IPS-18c (cell line): ENCODE data around the gene TMEM178B.
"Not testable (repeated sequence)": the region's sequence is repeated elsewhere in the genome, so short reads cannot be mapped to it uniquely, and the experiment has no call there.

Experiments used
- H3K4me3 ChIP-seq: 2 replicates; pipeline ENCODE4 v1.7.0; 2013; ENCODE audit warnings: low read depth, mild to moderate bottlenecking, low read length, moderate library complexity; ENCODE audit not compliant: insufficient read depth
- H3K9me3 ChIP-seq: one replicate; pipeline ENCODE4 v1.6.1; 2013; ENCODE audit warnings: mild to moderate bottlenecking, low read length, moderate library complexity; ENCODE audit not compliant: control insufficient read depth, insufficient read depth

The TMEM178B gene

DNA sequence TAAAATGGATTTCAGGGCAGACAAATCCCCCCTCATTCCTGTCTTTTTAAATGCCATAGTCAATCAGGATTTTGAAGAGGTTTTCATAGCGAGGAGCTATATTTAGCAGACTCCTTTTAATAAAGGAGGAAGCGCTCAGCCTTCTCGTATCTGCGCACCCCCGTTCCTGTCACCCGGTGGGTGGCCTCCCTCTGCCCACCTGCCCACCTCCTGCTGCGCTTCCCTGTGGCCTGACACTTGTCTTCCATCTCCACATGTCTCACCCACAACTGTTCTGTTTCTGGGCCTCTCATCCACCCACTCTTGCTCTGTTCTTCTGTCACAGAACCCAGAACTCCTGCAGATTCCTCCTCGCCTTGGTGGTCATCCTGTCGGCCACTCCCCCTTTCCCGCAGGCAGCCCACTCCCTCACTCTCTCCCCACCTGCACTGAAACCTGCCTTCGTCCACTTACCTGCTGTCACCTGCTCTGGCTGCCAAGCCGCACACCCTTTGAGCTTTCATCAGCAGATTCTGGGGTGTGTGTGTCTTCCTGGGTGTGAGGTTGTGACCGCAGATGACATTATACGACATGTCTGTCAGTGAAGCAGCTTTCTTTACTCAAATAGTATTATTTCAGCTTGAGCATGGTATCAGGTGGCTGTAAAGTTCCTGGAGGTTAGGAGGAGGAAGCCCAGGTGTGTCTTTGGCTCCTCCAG is 313.8 kb downstream of the TMEM178B start:
- no peaks in the 10 kb centered on the region for H3K9me3 ChIP-seq
- H3K4me3 ChIP-seq, result no peak overlapping the region

DNA sequence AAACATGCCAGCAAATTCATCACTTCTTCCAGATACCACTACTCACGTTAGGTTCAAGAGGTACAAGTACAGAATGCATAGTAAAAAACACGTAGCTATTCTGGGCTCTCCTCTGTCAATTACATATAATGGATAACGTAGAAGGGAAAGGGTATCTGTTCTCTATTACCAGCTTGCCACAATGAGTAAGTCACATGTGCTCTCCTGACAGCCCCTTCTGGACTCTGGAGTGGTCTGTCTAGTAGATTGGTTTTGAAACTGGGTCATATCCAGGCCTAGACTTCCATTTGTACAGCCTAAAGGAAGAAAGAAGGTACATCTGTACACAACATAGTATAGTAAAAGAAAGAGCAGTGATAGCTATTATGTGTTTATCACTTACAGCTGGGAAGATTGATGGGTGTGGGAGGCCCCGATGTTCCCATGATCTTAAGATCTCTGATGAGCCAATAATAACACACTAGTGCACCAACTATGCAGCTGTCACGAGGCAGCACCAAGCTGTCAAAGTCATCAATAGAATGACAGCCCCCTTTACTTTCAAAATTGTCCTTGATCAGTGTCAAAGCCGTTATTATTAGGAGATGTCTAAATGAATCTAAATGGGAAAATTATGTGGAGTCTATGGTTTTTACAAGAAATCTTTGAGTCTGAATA is 315.4 kb downstream of the TMEM178B start:
- no peak overlapping the region for H3K4me3 ChIP-seq
- no peaks in the 10 kb centered on the region for H3K9me3 ChIP-seq

DNA sequence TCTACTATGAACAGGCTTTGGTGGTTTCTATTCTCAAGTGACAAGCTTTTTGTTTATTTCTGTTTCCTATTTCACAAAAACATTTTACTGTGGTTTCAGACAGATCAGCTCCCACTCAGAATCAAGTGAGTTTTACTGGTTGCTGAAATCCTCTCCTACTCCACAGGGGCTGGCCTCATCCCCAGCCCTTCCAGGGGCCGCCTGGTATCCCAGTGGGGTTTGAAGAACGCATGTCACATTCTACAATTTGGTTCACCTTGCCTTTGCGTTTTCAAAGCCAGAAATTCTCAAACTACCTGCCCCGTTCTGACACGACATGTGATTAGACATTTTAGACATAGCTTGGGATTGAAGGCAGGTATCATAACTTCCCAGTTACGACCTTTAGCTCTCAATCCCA is 316.5 kb downstream of the TMEM178B start:
- H3K4me3 ChIP-seq, result no peak overlapping the region
- no peaks in the 10 kb centered on the region for H3K9me3 ChIP-seq

DNA sequence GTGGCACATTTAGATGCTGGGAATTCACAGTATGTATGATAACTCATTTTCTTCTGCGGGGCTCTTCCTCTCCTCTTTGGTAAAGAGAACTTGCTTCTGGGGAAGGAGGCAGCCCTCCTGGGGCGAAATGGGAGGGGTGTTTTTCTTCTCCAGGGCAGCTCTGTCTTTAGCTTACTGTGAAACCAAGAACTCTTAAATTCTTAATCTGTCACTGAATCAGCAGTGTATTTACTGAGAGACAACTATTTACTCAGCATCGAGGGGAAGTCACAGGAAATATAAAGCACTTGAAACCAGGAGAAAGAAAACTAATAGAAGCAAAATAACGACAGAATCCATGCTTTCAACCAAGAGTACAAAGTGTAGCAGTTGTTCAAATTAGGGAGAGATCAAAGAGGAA is 319.2 kb downstream of the TMEM178B start:
- no peak overlapping the region for H3K4me3 ChIP-seq

DNA sequence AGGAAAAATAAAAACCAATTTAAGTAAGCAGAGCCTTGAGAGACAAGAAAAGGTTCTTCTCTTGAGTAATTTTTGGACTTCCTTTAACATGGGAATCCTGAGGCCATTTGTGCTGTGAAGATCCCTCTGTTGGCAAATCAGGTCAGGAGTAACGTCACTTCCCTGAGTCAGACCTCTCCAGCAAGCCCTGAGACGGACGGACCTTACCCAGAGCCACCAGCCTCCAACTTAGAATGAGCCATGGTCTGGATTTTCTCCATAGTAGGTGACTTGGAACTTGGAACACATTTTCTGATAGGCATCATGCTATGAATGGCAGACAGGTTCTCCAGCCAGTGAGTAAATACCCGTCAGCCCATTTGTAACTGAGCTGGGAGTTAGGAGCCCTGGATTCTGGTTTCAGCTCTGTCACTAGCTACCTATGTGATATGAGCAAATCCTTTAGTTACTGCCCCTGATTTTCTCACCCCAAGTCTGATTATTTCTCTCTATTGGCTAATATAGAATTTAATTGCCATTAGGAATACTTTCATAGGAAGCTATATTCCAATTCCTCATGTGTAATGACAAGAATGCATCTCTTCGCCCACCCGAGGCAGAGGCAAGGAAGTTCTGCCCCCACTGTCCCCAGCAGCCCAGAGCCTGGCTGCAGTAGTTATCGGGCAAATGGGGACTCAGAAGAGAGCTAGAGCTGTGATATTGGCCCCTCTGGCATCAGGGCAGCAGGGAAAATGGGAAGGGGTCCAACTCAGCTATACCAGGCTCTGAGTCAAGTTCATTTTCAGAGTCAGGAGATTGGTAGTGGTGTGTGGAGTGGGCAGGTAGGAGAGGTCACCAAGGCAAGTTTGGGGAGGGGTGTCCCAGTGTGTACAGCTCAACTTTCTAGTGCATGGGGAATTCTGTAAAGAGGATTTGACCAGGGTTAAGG is 323.6 kb downstream of the TMEM178B start:
- no peak overlapping the region for H3K4me3 ChIP-seq
- H3K9me3 ChIP-seq, result no peaks in the 10 kb centered on the region

More for the DNA sequence above, 319.2 kb downstream of the TMEM178B start:
- H3K9me3 ChIP-seq, result no peaks in the 10 kb centered on the region

DNA sequence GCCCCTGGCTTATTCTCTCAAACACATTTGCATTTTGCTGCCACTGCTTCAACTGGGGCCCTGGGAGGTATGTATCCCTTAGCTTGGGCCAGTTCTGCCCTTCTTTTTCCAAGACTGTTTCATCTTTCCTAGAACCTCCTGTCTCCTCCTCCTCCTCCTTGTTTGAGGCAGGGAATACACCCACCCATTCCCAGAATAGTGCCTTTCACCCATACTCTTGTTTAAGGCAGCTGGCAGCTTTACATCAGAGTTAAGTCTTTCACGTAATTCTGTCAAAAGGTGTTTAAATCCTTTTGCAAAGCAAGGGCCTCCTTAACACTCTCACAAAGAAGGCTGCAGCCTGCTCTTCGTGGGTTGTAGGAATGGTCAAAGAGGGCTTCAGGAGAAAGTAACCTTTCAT is 326.5 kb downstream of the TMEM178B start:
- no peak overlapping the region for H3K4me3 ChIP-seq
- H3K9me3 ChIP-seq, result no peaks in the 10 kb centered on the region

DNA sequence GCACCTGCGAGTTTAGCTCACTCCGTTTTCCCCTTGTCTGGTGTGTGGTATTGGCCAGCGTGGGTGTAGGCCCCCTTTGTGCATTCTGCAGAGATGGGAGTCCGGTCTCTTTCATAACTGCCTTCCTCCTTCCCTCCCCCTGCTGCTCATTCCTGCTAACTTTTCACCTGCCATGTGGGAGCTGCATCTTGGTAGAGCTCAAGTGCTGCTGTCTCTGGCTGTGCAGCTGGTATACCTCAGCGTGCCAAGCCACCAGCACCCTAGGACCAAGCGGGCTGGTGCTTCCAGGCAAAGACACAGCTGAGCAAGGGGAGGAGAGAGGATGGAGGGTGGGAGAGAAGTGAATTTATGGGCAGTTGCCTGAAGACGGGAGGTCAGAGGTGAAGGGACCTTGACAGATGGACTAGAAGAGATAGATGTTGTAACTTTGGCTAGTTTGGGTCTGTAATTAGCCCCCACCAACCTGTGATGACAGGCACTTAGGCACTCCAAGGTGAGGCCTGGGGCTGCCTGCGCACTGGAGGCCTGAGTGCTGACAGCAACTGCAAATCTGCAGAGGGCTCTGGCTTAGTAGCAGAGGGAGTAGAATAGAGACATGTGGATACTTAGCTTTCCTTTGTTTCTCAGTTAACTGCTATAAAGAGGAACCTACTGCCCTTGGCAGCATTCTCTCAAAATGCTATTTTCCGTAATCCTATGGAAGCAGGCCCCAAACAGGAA is 328.6 kb downstream of the TMEM178B start:
- Histone ChIP-seq H3K4me3 (no peak overlapping the region), H3K9me3 (no peaks in the 10 kb centered on the region)

DNA sequence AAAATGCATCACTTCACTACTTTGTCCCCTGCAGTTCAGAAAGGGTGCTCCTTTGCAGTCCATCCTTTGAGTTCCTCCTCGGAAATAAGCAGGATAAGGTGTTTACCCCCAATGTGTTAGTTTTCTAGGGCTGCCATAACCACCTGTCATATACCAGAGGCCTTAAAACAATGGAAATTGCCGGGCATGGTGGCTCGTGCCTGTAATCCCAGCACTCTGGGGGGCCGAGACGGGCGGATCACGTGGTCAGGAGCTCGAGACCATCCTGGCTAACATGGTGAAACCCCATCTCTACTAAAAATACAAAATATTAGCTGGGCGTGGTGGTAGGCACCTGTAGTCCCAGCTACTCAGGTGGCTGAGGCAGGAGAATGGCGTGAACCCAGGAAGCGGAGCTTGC is 330.0 kb downstream of the TMEM178B start:
- not testable (repeated sequence) for H3K4me3 ChIP-seq, H3K9me3 ChIP-seq

DNA sequence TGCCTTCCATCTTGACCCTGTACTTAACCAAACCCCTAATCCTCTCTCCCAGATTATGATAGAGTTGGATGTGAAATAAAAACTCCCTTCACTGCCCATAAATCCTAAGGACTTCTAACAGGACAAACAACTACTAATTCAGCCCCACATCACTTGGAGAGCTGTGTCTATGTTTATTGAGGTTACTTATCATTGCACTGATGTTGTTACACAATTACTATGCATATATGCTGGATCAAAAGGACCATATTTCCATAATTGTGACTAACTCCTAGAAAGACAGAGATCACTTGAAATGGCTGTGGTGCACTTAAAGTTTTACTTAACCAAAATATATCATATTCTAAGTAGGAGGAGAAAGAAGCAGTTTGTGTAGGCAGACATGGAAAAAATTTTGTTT is 332.5 kb downstream of the TMEM178B start:
- Histone ChIP-seq H3K4me3 (no peak overlapping the region), H3K9me3 (no peaks in the 10 kb centered on the region)

DNA sequence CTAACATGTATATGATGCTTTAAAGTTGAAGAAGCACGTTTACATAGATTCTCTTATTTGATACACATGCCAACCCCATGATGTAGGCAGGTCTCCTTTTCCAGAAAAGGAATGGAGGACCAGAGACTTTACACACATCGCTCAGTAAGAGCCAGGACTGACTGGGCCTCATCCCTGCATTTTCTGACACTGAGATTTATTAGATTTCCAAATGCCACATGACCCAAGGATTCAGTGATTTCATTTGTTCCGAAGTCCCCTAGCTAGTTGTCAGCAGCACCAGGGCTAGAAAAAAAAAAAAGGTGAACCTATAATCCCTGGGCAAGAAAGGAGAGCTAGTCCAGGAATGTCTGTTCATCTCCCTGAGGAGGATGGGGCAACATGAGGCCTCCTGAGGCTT is 334.0 kb downstream of the TMEM178B start:
- no peaks in the 10 kb centered on the region for H3K9me3 ChIP-seq
- H3K4me3 ChIP-seq, result no peak overlapping the region

DNA sequence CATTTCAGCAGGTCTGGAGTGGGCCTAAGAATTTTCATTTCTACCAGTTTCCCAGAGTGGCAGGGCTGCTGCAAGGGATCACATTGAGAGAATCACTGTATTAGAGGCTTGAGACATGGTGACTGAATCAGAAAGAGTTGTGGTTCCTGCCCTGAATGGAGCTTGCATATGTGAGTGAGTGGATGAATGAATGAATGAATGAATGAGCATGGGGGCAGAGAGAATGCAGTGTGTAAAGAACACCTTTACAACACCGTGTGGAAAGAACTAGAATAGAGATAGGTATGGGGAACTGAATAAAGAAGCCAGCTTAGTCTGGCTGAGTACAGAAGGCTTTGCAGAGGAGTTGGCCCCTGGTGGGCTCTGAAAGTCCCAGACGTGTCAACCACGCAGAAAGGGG is 334.6 kb downstream of the TMEM178B start:
- Histone ChIP-seq H3K4me3 (no peak overlapping the region), H3K9me3 (no peaks in the 10 kb centered on the region)

DNA sequence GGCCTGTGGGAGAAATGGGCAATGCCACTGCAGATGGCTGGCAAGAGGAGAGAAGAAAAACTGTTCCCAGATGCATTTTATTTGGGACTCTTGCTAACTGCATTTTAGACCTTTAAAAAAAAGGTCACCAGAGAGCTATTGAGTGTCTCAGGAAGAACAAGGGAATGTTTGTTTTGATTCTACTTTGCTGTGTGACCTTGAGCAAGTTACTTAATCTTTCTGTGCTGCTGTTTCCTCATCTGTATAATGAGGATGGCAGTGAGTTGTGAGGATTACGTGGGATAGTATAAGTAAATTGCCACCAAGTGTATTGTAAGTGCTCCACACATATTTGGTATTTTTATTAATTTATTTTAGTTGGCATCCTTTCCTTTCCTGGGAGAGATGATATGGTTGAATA is 335.4 kb downstream of the TMEM178B start:
- H3K9me3 ChIP-seq, result no peaks in the 10 kb centered on the region
- no peak overlapping the region for H3K4me3 ChIP-seq

DNA sequence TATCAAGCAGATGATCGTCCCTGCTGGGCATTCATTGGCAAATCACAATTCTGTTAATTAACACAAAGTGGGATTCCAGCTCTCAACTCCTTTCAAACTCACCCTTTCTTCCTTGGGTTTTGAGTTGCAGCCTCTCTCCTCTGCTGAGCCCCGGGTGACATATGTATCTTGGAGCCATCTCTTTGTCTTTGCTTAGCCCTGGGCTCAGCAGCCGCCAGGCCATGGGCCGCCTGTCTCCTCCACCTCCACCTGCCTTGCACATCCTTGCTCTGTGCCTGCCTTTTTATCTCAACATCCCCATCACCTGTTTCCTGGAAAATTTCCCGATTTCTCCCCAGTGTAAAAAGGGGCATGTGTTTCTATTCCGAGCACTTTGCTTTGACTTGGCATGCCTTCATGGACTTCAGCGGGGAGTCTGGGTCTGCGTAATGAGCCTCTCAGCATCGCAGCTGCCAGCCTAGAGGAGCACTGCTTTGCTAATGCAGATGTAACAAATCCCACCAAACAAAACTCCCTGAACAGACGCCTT is 336.0 kb downstream of the TMEM178B start:
- Histone ChIP-seq H3K9me3 (no peaks in the 10 kb centered on the region), H3K4me3 (no peak overlapping the region)

DNA sequence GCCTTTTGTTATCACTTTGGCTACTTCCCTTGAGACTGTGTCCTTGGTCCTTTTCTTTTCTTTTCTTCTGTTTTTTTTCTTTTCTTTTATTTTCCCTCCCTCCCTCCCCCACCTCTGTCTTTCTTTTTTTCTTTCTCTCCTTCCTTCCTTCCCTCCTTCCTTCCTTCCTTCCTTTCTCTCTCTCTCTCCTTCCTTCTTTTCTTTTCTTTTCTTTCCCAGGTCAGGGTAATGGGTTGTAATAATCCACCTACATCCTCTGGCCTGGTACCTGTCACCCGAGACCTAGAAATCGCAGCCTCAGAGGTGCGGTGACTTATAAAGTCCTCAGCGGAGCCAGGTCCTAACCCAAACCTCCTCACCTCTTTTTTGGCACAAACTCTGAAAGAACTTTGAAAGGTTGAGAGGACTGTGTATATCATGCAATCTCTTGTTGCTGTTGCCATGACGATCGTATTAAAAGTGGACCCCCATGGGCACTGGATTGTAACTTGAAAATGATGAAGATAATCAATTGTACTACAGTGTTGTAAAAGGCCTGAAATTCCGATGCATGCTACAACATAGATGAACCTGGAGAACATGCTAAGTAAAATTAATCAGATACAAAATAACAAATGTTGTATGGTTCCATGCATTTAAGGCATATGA is 336.6 kb downstream of the TMEM178B start:
- no peaks in the 10 kb centered on the region for H3K9me3 ChIP-seq
- no peak overlapping the region for H3K4me3 ChIP-seq

DNA sequence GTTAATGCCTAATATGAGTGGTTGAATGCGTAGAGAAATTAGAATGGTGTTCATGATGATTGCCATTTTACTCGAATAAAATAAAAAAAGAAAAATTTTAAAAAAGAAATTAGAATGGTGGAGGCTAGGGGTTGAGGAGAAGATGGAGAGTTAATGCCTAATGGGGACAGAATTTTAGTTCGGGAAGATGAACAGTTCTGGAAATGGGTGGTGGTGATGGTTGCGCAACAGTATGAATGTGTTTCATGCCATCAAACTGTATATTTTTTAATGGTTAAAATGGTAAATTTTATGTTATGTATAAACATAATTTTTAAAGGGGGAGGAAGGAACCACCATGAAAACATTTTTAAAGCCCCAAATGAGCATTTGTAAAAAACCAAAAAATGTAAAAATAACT is 337.3 kb downstream of the TMEM178B start:
- H3K4me3 ChIP-seq, result no peak overlapping the region
- H3K9me3 ChIP-seq, result no peaks in the 10 kb centered on the region

DNA sequence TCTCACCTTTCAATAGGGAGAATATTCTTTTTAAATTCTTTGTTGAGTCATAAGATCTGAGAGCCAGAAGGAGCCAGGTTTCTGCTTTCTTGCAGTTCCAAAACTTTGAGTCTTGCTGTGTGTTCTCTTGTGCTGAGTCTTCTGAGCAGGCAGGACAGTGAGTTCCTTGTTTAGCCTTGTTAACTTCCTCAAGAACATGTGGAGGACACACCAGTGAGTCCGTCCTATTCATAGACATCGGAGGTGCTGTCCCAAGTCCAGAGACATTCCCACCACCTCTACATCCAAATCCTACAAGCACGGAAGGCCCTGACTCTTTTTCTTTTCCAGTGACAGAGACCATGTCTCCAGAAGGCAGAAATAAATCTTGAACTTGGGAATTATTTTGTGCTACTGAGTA is 342.1 kb downstream of the TMEM178B start:
- Histone ChIP-seq H3K4me3 (no peak overlapping the region), H3K9me3 (no peaks in the 10 kb centered on the region)
